HG03469 (cell line): ENCODE data around the gene RASL11A.
A peak's percentile ranks its signal among the peaks of the same experiment; 100 is the strongest.

Experiments
- ATAC-seq: cut with Tn5 transposase; IDR thresholded peaks from one replicate; pipeline ENCODE4 v1.9.1; 2021; ENCODE audit warnings: mild to moderate bottlenecking, moderate library complexity, moderate number of reproducible peaks; ENCODE audit not compliant: unreplicated experiment

RASL11A gene

GRCh38 chr13:27270594-27271520, at the start of gene RASL11A:
Gene RASL11A (plus strand): TSS chr13:27270830. CDS start chr13:27270945, 115 bp downstream.
- peak; percentile 38 for ATAC-seq

- ATAC-seq, result peak; percentile 49
Measured at GRCh38 chr13:27222100-27222499, 48.5 kb upstream of the RASL11A start.

GRCh38 chr13:27226991-27227390, 43.6 kb upstream of the RASL11A start:
- ATAC-seq, result no peak

GRCh38 chr13:27228131-27228530, 42.5 kb upstream of the RASL11A start:
- ATAC-seq, result no peak

- ATAC-seq, result no peak
Measured at GRCh38 chr13:27229642-27230041, 41.0 kb upstream of the RASL11A start.

GRCh38 chr13:27233964-27234363, 36.7 kb upstream of the RASL11A start:
- ATAC-seq, result no peak

GRCh38 chr13:27236478-27236877, 34.2 kb upstream of the RASL11A start:
- ATAC-seq, result no peak

GRCh38 chr13:27242702-27243101, 27.9 kb upstream of the RASL11A start:
- no peak for ATAC-seq

- ATAC-seq, result no peak
Measured at GRCh38 chr13:27245610-27246009, 25.0 kb upstream of the RASL11A start.

- ATAC-seq, result no peak
Measured at GRCh38 chr13:27250833-27251165, 19.8 kb upstream of the RASL11A start.

GRCh38 chr13:27251166-27252091, 19.2 kb upstream of the RASL11A start, which contains the start of gene RPL21:
Gene RPL21 (plus strand): TSS chr13:27251558. CDS start chr13:27253777, 2,219 bp downstream.
- ATAC-seq, result peak; percentile 86

GRCh38 chr13:27252467-27252866, 18.2 kb upstream of the RASL11A start:
- no peak for ATAC-seq

- ATAC-seq, result no peak
Measured at GRCh38 chr13:27257233-27257568, 13.4 kb upstream of the RASL11A start.

GRCh38 chr13:27257648-27258253, 12.9 kb upstream of the RASL11A start:
- ATAC-seq, result no peak

GRCh38 chr13:27258637-27259386, 11.8 kb upstream of the RASL11A start:
- no peak for ATAC-seq

- ATAC-seq, result peak; percentile 60
Measured at GRCh38 chr13:27259831-27260230, 10.8 kb upstream of the RASL11A start.

GRCh38 chr13:27261396-27261795, 9.2 kb upstream of the RASL11A start:
- ATAC-seq, result no peak

GRCh38 chr13:27263438-27263837, 7.2 kb upstream of the RASL11A start:
- ATAC-seq, result no peak

GRCh38 chr13:27264181-27264580, 6.4 kb upstream of the RASL11A start:
- no peak for ATAC-seq

GRCh38 chr13:27264648-27265047, 6.0 kb upstream of the RASL11A start:
- ATAC-seq, result no peak
